Panc1 (cell line): ENCODE measurements around the gene CLBA1.

ENCODE experiments used
- CTCF ChIP-seq: fragments of 450-650 bp; IDR thresholded peaks from 2 replicates; pipeline ENCODE4 v1.5.1; 2017; ENCODE audit warnings: mild to moderate bottlenecking
- REST ChIP-seq, 2 experiments: IDR thresholded peaks; 2 replicates each; pipeline ENCODE4 v1.6.1; 2011 to 2012; ENCODE audit warnings: low read depth in 2 of 2, control low read depth in 1 of 2, low read length in 1 of 2, mild to moderate bottlenecking in 1 of 2, moderate library complexity in 1 of 2; ENCODE audit not compliant: insufficient read depth in 1 of 2
- SIN3A ChIP-seq: IDR thresholded peaks from 2 replicates; pipeline ENCODE4 v1.6.1; 2012; ENCODE audit warnings: low read depth, mild to moderate bottlenecking, low read length, moderate library complexity, borderline replicate concordance; ENCODE audit not compliant: insufficient read depth
- TCF7L2 ChIP-seq: IDR thresholded peaks from 2 replicates; pipeline ENCODE4 v1.6.1; 2011; ENCODE audit warnings: mild to moderate bottlenecking, low read depth, low read length, inconsistent platforms

DNA sequence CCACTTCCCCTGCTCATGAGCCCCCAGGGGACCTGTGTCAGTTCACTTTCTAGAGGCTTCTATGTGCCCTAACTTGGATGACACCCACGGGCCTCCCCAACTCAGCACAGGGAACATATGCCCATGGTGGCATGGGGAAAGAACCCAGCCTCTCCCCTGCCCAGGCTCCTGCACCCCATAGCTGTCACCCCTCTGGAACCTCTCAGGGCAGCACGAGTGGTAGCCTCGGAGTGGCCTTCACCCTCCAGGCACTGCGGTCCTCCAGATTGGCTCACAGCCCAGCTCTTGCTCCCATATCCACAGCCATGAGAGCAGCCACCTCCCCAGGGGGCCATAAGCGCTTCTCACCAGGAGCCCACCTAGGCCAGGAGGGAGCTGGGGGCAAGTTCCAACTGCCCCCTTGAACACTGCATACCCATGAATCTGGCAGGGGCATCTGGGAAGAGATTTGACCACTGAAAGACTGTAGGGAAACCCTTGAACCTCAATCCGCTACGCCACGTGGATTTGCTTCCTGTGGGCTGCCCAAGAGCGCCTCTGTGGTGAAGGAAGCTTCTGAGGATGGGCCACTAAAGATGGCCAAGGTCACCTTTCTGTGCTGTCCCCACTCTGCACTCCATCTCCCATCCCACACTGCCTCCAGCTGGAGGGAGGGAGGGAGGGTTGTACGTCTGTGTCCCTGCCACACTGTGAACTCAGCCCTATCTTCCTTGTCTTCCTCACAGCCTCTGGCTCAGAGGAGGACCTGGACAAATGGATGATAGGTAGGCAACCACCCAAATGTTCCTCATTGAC lies 49.0 kb upstream of the CLBA1 start:
- TF ChIP-seq CTCF: no peak
- no peak for TF ChIP-seq REST (IDR thresholded peaks at IDR 0.05; ENCODE audit: insufficient read depth in 1 of 2, low read depth in 2 of 2, low read length in 1 of 2)
- TF ChIP-seq SIN3A: no peak
- no peak for TF ChIP-seq TCF7L2
